ENCODE data around the gene TMEM201.

- TF ChIP-seq, protein P1, sequence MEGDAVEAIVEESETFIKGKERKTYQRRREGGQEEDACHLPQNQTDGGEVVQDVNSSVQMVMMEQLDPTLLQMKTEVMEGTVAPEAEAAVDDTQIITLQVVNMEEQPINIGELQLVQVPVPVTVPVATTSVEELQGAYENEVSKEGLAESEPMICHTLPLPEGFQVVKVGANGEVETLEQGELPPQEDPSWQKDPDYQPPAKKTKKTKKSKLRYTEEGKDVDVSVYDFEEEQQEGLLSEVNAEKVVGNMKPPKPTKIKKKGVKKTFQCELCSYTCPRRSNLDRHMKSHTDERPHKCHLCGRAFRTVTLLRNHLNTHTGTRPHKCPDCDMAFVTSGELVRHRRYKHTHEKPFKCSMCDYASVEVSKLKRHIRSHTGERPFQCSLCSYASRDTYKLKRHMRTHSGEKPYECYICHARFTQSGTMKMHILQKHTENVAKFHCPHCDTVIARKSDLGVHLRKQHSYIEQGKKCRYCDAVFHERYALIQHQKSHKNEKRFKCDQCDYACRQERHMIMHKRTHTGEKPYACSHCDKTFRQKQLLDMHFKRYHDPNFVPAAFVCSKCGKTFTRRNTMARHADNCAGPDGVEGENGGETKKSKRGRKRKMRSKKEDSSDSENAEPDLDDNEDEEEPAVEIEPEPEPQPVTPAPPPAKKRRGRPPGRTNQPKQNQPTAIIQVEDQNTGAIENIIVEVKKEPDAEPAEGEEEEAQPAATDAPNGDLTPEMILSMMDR (IDR thresholded peaks at IDR 0.05; ENCODE audit: low read depth, low read length, missing input control): no peak
- no peak for TF ChIP-seq FOXA1 (IDR thresholded peaks at IDR 0.05)
- no peak for TF ChIP-seq MAX (IDR thresholded peaks at IDR 0.05)
- TF ChIP-seq, protein P2, sequence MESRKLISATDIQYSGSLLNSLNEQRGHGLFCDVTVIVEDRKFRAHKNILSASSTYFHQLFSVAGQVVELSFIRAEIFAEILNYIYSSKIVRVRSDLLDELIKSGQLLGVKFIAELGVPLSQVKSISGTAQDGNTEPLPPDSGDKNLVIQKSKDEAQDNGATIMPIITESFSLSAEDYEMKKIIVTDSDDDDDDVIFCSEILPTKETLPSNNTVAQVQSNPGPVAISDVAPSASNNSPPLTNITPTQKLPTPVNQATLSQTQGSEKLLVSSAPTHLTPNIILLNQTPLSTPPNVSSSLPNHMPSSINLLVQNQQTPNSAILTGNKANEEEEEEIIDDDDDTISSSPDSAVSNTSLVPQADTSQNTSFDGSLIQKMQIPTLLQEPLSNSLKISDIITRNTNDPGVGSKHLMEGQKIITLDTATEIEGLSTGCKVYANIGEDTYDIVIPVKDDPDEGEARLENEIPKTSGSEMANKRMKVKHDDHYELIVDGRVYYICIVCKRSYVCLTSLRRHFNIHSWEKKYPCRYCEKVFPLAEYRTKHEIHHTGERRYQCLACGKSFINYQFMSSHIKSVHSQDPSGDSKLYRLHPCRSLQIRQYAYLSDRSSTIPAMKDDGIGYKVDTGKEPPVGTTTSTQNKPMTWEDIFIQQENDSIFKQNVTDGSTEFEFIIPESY (IDR thresholded peaks at IDR 0.05): no peak
- no peak for TF ChIP-seq SP1 (IDR thresholded peaks at IDR 0.05)
- TF ChIP-seq FOXA2 (IDR thresholded peaks at IDR 0.05): no peak
- no peak for TF ChIP-seq HNF4A (conservative IDR thresholded peaks at IDR 0.05)
- TF ChIP-seq REST (IDR thresholded peaks at IDR 0.05): no peak
Observed at GRCh38 chr1:9600861-9601834, 12.4 kb downstream of the TMEM201 start.
